Stimulated activated memory B cell treated with anti-CD40 and anti-IgM and Interleukin-4, amounts not matched to agents 10 μg/mL and 1 μg/mL and 100 μg/mL, for 72 hours (primary cell): Measurements from ENCODE around the gene CAPN5.
"Not testable (repeated sequence)": the region's sequence is repeated elsewhere in the genome, so short reads cannot be mapped to it uniquely, and the experiment has no call there.

Experiments used
- ATAC-seq: fragments of 150-1000 bp; cut with Tn5 transposase; 2 replicates; pipeline ENCODE4 v1.10.0; 2021
- H3K27ac Mint-ChIP-seq: one replicate; pipeline ENCODE4 v1.8.0; 2022; ENCODE audit warnings: mild to moderate bottlenecking, mixed read lengths
- H3K27me3 Mint-ChIP-seq: one replicate; pipeline ENCODE4 v1.8.0; 2022; ENCODE audit warnings: mixed read lengths
- H3K36me3 Mint-ChIP-seq: one replicate; pipeline ENCODE4 v1.8.0; 2022; ENCODE audit warnings: mixed read lengths
- H3K4me1 Mint-ChIP-seq: one replicate; pipeline ENCODE4 v1.8.0; 2022; ENCODE audit warnings: mixed read lengths
- H3K4me3 Mint-ChIP-seq: one replicate; pipeline ENCODE4 v1.8.0; 2022; ENCODE audit warnings: mild to moderate bottlenecking, moderate library complexity, mixed read lengths
- H3K9me3 Mint-ChIP-seq: one replicate; pipeline ENCODE4 v1.8.0; 2022; ENCODE audit warnings: mixed read lengths

The CAPN5 gene

DNA sequence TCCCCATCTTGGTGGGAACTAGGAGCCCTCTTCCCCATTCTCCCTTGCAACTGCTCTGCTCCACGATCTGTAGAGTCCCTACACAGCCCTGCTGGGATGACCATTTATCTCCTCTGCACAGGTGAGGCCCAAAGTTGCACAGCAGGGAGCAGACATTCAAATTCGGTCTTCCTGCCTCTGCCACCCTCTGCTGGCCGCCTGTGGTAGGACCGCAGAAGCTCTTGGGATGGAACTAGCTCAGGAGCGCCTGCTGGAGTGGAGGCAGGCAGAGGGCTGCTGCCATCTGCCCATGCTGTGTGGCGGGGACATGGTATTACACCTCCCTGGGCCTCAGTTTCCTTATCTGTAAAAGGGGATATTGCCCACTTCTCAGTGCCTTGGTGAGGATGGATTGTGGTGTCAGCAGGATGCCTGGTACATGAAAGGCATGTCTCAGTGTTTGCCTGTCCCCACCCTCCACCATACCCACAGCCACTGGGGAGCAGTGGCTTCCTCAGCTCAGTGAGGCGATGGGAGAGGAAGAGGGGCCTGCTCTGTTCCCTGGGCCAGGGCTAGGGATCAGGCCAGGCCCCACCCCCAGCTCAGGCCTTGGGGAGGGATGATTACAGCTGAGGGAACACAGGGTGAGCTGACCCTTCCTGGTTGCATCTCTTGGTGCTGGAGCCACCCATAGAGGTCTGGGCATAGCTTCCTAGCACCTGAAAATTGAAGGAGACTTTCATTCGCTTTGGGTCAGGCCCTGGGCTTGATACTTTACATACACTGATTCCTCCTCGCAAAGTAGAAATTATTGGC is 24.6 kb downstream of the CAPN5 start:
- Mint-ChIP-seq H3K9me3 (no peaks in the 10 kb centered on the region), H3K4me1 (peaks cover 7% of the 10 kb centered on the region), H3K36me3 (no peaks in the 10 kb centered on the region), H3K4me3 (no peak overlapping the region), H3K27me3 (no peaks in the 10 kb centered on the region), H3K27ac (no peak overlapping the region)
- peak; percentile 73 for ATAC-seq

DNA sequence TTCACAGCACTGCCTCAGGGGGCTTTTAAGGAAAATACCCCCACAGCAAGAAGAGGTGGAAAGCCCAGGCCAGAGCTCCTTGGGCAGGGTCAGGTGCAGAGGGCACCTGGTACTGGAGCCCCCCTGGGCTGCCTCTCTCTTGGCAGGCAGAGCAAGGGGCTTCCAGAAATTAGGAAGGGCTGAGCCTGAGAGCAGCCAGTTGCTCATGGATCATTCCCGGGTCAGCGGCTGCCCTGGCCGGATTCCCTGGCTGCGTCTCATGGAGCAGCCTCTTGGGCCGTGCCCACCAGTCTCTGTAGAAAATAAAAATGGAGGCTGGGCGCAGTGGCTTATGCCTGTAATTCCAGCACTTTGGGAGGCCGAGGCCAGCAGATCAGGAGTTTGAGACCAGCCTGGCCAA is 25.6 kb downstream of the CAPN5 start:
- Mint-ChIP-seq H3K4me1 (peaks cover 7% of the 10 kb centered on the region), H3K36me3 (no peaks in the 10 kb centered on the region), H3K4me3 (no peak overlapping the region), H3K27me3 (no peaks in the 10 kb centered on the region), H3K9me3 (no peaks in the 10 kb centered on the region), H3K27ac (no peak overlapping the region)
- ATAC-seq, result no peak

DNA sequence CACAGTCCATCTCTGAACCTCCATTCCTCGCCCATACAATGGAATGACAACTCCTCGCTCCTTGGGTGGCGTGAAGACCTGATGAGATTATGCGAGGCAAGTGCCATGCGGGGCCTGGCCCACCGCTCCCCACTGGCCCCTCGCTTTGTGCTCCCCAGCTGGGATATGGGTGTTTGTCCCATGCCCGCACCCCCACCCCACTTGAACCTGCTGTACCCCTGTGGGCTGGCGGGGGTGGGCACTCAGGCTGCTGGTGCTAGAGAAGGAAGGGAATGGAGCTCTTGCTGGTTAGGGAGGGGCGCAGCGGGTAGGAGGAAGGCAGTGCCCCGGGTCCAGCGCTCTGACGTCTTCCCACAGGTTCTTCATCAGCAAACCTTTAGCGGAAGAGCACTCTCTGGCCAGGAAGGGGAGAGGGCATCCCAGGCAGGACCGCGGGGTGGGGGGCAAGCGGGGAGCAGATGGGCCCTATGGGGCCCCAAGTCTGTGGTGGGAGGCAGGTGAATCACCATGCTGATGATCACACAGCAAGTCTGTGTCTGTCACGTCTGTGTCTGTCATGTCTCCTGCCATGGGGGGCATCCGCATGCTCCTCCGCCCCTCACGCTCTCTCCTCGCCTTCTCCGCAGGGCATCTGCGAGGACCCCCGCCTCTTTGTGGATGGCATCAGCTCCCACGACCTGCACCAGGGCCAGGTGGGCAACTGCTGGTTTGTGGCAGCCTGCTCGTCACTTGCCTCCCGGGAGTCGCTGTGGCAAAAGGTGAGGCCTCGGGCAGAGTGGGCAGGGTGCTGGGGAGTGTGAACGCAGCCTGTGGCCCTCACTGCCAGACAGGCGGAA is 26.5 kb downstream of the CAPN5 start:
- Mint-ChIP-seq H3K36me3 (no peaks in the 10 kb centered on the region), H3K9me3 (no peaks in the 10 kb centered on the region), H3K27me3 (no peaks in the 10 kb centered on the region), H3K27ac (no peak overlapping the region), H3K4me3 (no peak overlapping the region), H3K4me1 (peaks cover 7% of the 10 kb centered on the region)
- ATAC-seq, result no peak

DNA sequence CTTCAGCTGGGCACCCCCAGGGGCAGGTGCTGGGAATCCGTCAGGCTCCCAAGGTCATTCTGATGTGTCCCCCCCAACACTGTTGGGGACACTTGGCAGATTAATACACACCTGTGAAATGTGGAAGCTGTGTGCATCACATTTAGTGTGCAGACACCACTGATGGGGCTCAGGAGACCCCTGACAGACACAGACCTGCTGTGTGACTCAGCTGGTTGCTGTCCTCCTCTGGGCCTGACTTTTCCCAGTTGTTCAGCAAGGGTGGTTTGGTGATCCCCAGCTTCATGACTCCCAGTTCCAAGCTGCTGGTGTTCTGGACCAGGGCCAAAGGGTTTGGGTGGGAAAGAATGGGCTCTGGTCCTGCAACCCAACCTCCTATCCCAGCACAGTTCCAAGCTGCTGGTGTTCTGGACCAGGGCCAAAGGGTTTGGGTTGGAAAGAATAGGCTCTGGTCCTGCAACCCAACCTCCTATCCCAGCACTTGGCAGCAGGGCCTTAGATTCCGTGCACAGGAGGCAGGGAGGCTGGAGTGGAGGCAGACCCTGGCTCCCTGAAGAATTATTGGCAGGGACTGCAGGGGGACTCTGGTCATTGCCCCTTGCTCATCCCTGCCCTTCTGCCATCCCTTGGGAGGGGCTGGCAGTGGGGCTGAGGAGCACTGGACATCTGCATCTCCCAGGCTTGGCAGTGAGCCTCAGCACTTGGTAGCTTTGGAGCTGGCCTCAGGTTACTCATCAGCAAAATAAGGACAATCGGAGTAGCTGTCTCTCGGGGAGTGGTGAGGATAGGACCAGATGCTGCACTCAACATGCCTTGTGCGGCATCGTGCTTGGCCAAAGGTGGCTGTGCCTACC is 27.4 kb downstream of the CAPN5 start:
- Mint-ChIP-seq H3K27me3 (no peaks in the 10 kb centered on the region), H3K4me1 (peaks cover 7% of the 10 kb centered on the region), H3K27ac (no peak overlapping the region)

DNA sequence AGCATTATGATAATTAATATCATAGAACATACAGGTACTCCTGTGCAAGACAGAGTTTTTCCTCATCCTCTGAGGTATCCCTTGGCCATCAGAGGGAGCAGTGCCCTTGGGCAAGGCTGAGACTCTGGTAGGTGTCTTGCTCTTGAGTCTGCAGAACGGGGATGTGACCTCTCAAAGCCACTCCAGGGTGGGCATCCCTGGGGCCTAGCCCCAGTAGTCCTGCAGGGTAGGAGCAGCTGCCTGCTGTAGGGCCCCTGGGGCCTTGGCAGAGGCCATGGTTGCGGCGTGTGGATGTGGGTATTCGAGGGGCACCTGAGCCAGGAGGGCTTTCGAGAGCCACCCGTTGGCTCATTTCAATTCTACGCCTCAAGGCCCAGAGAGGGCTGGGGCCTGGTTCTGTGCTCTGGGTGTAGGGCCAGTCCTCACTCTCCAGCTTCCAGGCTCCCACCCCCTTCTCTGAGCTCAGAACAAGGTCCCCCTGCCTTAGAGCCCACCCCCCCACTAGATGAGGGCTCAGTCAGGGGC is 28.1 kb downstream of the CAPN5 start:
- Mint-ChIP-seq H3K9me3 (no peaks in the 10 kb centered on the region), H3K27me3 (no peaks in the 10 kb centered on the region), H3K4me1 (peaks cover 7% of the 10 kb centered on the region), H3K4me3 (no peak overlapping the region), H3K27ac (no peak overlapping the region), H3K36me3 (no peaks in the 10 kb centered on the region)
- ATAC-seq, result peak; percentile 24

More for the DNA sequence above, 27.4 kb downstream of the CAPN5 start:
- H3K36me3 Mint-ChIP-seq, result no peaks in the 10 kb centered on the region
- H3K9me3 Mint-ChIP-seq, result no peaks in the 10 kb centered on the region
- no peak for ATAC-seq
- H3K4me3 Mint-ChIP-seq, result no peak overlapping the region

DNA sequence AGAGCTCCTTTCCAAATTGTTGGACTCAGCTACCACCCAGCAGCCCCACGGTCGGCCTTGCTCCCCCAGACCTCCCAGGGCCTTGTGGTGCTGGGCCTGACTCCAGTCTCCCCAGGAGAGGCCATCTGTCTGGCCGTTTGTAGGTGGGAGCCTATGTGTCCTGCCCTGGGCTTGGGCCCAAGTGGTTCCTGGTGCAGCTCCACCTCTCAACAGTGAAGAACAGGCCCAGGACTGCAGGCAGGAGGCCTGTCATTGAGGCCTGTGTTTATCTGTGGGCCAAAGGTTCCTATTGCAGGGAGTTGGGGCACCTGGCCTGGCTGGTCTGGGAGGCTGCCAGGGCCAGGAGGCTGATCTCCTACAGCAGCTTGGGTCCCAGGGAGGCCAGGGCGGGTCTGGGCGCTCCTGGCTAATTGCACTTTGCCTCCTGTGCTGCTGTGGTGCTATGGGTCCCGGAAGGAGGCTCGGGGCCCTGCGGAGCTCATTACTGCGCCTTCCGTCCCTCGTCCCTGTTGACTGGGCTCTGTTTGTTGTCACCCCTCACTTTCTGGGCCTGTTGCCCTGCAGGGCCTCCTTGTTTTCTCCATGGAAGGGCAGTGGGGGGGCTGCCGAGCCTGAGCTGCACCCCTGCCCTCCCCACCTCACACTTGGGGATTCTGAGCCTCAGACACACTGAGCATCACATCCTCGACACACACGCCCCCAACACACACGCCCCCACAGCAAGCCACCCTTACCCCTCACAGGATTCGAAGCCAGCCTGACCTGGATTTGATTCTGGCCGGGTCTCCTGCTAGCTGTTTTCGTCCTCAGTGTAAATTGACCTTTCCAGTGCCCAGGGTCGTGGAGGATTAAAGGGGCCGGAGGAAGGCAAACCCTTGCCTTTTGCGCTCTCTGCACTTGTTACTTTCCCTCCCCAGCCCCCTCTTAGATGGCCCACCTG is 29.1 kb downstream of the CAPN5 start:
- Mint-ChIP-seq H3K27me3 (peaks cover 5% of the 10 kb centered on the region), H3K36me3 (no peaks in the 10 kb centered on the region), H3K4me3 (no peak overlapping the region), H3K9me3 (no peaks in the 10 kb centered on the region), H3K4me1 (peaks cover 5% of the 10 kb centered on the region), H3K27ac (no peak overlapping the region)
- no peak for ATAC-seq

DNA sequence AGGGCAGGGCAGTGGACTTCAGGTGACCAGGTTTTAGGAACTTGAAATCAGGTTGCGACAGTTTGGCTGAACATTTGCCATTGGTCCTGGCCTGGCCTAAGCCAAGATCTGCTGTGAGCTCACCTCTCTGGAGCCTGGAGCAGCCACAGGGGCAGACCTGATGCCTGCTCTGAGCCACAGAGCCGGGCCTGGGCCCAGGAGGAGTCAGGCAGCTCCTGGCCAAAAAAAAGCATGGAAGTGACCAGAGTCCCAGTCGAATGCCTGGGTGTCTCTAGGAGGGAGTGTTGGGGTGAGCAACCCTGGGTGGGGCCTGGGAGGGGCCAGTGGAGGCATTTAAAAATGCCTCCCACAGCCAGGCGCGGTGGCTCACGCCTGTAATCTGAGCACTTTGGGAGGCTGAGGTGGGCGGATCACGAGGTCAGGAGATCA is 29.8 kb downstream of the CAPN5 start:
- Mint-ChIP-seq H3K4me1 (no peaks in the 10 kb centered on the region), H3K27me3 (peaks cover 8% of the 10 kb centered on the region), H3K9me3 (no peaks in the 10 kb centered on the region), H3K4me3 (no peak overlapping the region), H3K27ac (no peak overlapping the region), H3K36me3 (no peaks in the 10 kb centered on the region)
- ATAC-seq, result no peak

DNA sequence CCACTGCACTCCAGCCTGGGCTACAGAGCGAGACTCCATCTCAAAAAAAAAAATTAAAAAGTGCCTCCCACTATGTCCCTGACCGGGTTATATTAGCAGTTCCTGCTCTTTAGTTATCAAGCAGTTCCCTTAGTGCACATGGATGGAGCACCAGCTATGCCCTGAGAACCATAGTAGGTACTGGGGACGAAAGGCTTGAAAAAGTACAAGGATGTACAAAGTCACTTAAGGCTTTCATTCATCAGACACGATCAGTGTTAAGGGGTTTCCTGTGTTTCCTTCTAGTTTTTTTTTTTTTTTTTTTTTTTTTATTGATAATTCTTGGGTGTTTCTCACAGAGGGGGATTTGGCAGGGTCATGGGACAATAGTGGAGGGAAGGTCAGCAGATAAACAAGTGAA is 30.4 kb downstream of the CAPN5 start:
- not testable (repeated sequence) for H3K36me3 Mint-ChIP-seq, H3K27me3 Mint-ChIP-seq, H3K9me3 Mint-ChIP-seq, H3K27ac Mint-ChIP-seq, H3K4me1 Mint-ChIP-seq, ATAC-seq, H3K4me3 Mint-ChIP-seq

DNA sequence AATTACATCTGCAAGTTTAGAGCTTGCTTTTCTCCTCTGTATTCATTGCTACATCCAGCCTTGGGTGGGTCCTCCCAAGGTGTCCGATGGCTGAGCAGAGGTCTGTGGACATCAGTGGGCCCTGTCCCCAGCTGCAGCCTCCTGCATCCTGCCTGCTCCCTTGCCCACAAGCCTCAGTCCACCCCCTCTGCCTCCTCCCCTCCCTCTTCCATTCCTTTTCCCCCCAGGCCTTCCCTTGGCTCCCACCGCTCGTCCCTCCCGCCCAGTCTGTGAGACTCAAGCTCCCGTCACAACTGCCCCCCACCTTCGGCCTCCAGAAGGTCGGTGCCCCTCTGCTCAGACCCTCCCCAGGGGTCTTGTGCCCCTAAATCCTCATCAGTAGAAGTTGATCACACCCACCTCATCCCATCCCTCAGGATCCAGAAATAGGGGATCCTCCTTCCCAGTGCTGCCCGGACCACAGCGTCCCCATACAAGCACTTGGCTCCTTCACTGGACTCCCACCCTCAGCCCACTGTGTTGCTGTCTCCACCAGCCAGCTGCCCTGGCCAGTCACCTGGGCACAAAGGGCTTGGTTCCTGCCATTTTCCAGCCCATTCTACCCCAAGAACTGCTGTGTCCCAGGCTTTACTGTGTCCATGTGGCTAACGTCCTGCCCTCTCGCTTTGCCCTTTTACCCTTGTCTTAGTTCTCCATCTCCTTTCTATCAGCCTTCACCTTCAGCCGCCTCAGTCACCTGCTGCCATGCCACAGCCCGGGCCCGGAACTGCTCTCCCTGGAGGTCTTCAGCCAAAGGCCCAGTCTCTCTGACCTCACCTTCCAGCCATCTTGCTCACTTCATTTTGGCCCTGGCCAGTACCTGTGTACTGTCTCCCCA is 33.6 kb downstream of the CAPN5 start:
- H3K27ac Mint-ChIP-seq, result no peak overlapping the region
- no peaks in the 10 kb centered on the region for H3K4me1 Mint-ChIP-seq
- H3K9me3 Mint-ChIP-seq, result no peaks in the 10 kb centered on the region
- H3K36me3 Mint-ChIP-seq, result no peaks in the 10 kb centered on the region
- no peak overlapping the region for H3K4me3 Mint-ChIP-seq
- H3K27me3 Mint-ChIP-seq, result peaks cover 8% of the 10 kb centered on the region
- ATAC-seq, result no peak

DNA sequence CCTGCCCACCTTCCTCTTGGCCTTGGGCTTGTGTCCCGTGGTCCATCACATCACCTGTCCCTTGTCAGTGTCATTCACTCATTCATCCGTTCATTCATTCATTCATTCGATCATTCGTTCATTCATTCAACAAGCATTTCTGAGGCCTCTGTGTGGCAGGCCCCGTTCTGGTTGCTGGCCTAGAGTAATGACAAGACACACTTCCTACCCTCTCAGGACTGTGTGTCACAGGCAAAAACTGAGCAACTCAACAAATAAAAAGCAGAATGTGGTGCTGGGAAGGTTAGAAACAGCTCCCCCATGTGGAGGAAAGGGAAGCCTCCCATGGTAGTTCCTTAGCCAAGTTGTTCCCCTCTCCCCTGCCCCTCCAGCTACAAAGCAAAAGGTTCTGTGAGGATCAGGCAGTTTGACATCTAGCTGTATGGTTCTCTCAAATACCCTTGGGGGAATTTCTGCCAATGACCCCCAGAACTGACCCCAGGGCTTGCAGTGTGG is 34.3 kb downstream of the CAPN5 start:
- H3K4me1 Mint-ChIP-seq, result no peaks in the 10 kb centered on the region
- H3K4me3 Mint-ChIP-seq, result no peak overlapping the region
- no peak for ATAC-seq
- no peaks in the 10 kb centered on the region for H3K9me3 Mint-ChIP-seq
- H3K27ac Mint-ChIP-seq, result no peak overlapping the region
- peaks cover 8% of the 10 kb centered on the region for H3K27me3 Mint-ChIP-seq
- no peaks in the 10 kb centered on the region for H3K36me3 Mint-ChIP-seq

DNA sequence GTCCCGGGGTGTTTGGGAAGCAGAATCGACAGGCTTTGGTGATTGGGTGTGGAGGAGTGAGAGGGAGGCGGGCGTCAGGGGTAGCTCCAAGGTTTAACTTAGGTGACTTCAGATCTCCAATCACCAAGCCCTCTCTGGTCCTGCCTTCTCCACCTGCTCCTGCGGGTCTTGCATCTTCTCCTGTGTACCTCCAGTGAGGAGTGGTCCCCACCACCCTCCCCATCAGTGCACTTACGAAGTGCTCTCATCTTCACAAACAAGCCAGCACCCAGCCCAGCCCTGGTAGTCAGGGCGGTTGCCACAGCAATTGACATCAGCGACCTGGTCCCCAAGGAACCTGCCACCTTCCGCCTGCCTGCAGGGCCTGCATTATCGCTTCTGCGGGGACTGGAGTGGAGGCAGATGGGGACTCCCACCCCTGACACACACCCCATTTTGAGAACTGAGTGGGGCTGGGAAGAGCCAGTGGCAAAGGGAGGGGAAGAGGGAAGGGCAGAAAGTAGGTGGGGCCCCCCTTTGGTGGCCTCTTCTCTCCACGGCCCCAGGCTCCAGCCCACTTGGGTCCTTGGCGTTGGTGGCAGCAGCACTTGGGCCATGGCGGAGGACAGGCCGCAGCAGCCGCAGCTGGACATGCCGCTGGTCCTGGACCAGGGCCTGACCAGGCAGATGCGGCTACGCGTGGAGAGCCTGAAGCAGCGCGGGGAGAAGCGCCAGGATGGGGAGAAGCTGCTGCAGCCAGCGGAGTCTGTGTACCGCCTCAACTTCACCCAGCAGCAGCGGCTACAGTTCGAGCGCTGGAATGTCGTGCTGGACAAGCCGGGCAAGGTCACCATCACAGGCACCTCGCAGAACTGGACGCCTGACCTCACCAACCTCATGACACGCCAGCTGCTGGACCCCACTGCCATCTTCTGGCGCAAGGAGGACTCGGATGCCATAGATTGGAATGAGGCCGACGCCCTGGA is 35.8 kb downstream of the CAPN5 start, which contains the start of gene OMP:
Gene OMP, plus strand, starts transcription at position 595 of the 965 bp plus-strand sequence. Its CDS starts 0 bp downstream, at position 595.
- no peaks in the 10 kb centered on the region for H3K36me3 Mint-ChIP-seq
- no peak within 1 kb of the TSS for H3K4me3 Mint-ChIP-seq
- ATAC-seq, result no peak
- no peak within 1 kb of the TSS for H3K27ac Mint-ChIP-seq
- no peaks in the 10 kb centered on the region for H3K9me3 Mint-ChIP-seq
- peaks cover 15% of the 10 kb centered on the region for H3K27me3 Mint-ChIP-seq
- H3K4me1 Mint-ChIP-seq, result no peaks in the 10 kb centered on the region

DNA sequence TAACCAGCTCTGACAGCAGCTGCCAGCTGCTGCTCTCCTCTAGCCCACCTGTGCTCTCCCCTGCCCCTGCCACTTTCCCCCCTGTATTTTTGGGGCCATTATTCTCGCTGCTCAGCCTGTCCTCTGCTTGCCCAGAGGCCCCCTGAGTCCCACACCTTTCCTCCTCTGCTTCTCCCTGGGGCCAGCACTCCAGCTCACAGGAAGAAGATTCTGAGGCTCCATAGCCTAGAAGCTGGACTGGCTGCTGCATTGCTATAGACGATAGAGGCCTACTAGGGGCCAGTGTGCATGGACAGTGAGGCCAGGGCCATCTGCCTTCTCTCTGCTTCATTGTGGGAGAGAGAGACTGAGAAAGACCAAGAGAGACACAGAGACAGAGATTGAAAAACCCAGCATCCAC is 36.5 kb downstream of the CAPN5 start:
- H3K36me3 Mint-ChIP-seq, result no peaks in the 10 kb centered on the region

More for the DNA sequence above, 36.5 kb downstream of the CAPN5 start:
- no peaks in the 10 kb centered on the region for H3K4me1 Mint-ChIP-seq
- no peaks in the 10 kb centered on the region for H3K9me3 Mint-ChIP-seq
- H3K27ac Mint-ChIP-seq, result no peak overlapping the region
- no peak for ATAC-seq
- H3K27me3 Mint-ChIP-seq, result peaks cover 23% of the 10 kb centered on the region
- H3K4me3 Mint-ChIP-seq, result no peak overlapping the region
